Activated T-helper 1 cell treated with anti-CD3 and anti-CD28 coated beads, Interleukin-12 subunit alpha, Interleukin-12 subunit beta, Interleukin-2, Interleukin-4 antibody, amounts not matched to agents 30 ng/mL and 10 ng/mL and 1 ng/mL, durations not matched to agents 14 hours and 24 hours and 36 hours (primary cell): ENCODE data around the gene SLC25A53. TPM values are rescaled to one million over a fixed set of nuclear protein-coding genes. Genes with fewer than 3 reads are reported as not detected.
A peak's percentile ranks its signal among the peaks of the same experiment; 100 is the strongest.

ENCODE experiments used
- DNase-seq: peaks from one replicate; pipeline ENCODE4 v3.0.0; 2021; ENCODE audit warnings: low spot score
- H3K27ac Mint-ChIP-seq: one replicate; pipeline ENCODE4 v1.8.0; 2021; ENCODE audit warnings: mild to moderate bottlenecking, mixed read lengths
- H3K27me3 Mint-ChIP-seq: one replicate; pipeline ENCODE4 v1.8.0; 2022; ENCODE audit warnings: mild to moderate bottlenecking, moderate library complexity, mixed read lengths; ENCODE audit not compliant: insufficient read depth
- H3K36me3 Mint-ChIP-seq: one replicate; pipeline ENCODE4 v1.8.0; 2021; ENCODE audit warnings: low read depth, mixed read lengths
- H3K4me1 Mint-ChIP-seq: one replicate; pipeline ENCODE4 v1.8.0; 2021; ENCODE audit warnings: low read depth, mixed read lengths
- H3K4me3 Mint-ChIP-seq: one replicate; pipeline ENCODE4 v1.8.0; 2021; ENCODE audit warnings: mild to moderate bottlenecking, moderate library complexity, mixed read lengths
- H3K9me3 Mint-ChIP-seq: one replicate; pipeline ENCODE4 v1.8.0; 2021; ENCODE audit warnings: mixed read lengths
- intact Hi-C: fragments of 100-400 bp; cut with micrococcal nuclease; formaldehyde crosslinking; loops from one replicate; pipeline ENCODE4 v1.15.1; 2024
- total RNA-seq: library from RNA; stranded (reverse); gene quantifications from 2 replicates; pipeline ENCODE4 v1.2.3, GENCODE V29; 2022

Gene SLC25A53
- 4.3 and 4.4 TPM in 2 replicates for total RNA-seq

- Mint-ChIP-seq H3K27ac (peak within 1 kb of the TSS; percentile 100), H3K9me3 (no peaks in the 10 kb centered on the region), H3K4me3 (peak within 1 kb of the TSS; percentile 98)
Measured at GRCh38 chrX:104156630-104157529, at the start of gene SLC25A53. Gene SLC25A53, minus strand, starts transcription at chrX:104157009. Its CDS starts 51,752 bp downstream, at chrX:104105257.

GRCh38 chrX:104205548-104205947, 48.7 kb upstream of the SLC25A53 start:
- DNase-seq, result no peak
- Mint-ChIP-seq H3K9me3 (no peaks in the 10 kb centered on the region), H3K4me3 (no peak overlapping the region), H3K4me1 (no peaks in the 10 kb centered on the region), H3K27me3 (no peaks in the 10 kb centered on the region), H3K36me3 (no peaks in the 10 kb centered on the region), H3K27ac (no peak overlapping the region)
- intact Hi-C loops, result no loop called here

More at GRCh38 chrX:104156630-104157529, at the start of gene SLC25A53:
- peak; percentile 70 for DNase-seq
- intact Hi-C loops, result loop anchor here (1.0 kb wide), 1 partner anchor 9 kb away; the partner anchor contains the start of gene FAM199X
- Mint-ChIP-seq H3K27me3 (no peaks in the 10 kb centered on the region), H3K36me3 (no peaks in the 10 kb centered on the region), H3K4me1 (peaks cover 21% of the 10 kb centered on the region)

GRCh38 chrX:104195489-104196084, 38.8 kb upstream of the SLC25A53 start:
- no peaks in the 10 kb centered on the region for H3K27me3 Mint-ChIP-seq
- H3K36me3 Mint-ChIP-seq, result peaks cover 2% of the 10 kb centered on the region
- intact Hi-C loops, result loop anchor here (1.0 to 2.0 kb wide), 2 partner anchors 76 to 147 kb away; no protein-coding TSS in a partner anchor
- no peak overlapping the region for H3K27ac Mint-ChIP-seq
- H3K4me3 Mint-ChIP-seq, result no peak overlapping the region
- DNase-seq, result no peak
- no peaks in the 10 kb centered on the region for H3K9me3 Mint-ChIP-seq
- H3K4me1 Mint-ChIP-seq, result no peaks in the 10 kb centered on the region

GRCh38 chrX:104195013-104195412, 38.2 kb upstream of the SLC25A53 start:
- H3K4me1 Mint-ChIP-seq, result no peaks in the 10 kb centered on the region
- no peak overlapping the region for H3K27ac Mint-ChIP-seq
- no peak overlapping the region for H3K4me3 Mint-ChIP-seq

GRCh38 chrX:104193485-104193884, 36.7 kb upstream of the SLC25A53 start:
- Mint-ChIP-seq H3K36me3 (peaks cover 11% of the 10 kb centered on the region), H3K9me3 (no peaks in the 10 kb centered on the region), H3K27ac (no peak overlapping the region)

More at GRCh38 chrX:104195013-104195412, 38.2 kb upstream of the SLC25A53 start:
- DNase-seq, result no peak
- intact Hi-C loops, result loop anchor here (1.0 to 2.0 kb wide), 2 partner anchors 76 to 148 kb away; no protein-coding TSS in a partner anchor
- no peaks in the 10 kb centered on the region for H3K27me3 Mint-ChIP-seq
- H3K36me3 Mint-ChIP-seq, result peaks cover 3% of the 10 kb centered on the region
- H3K9me3 Mint-ChIP-seq, result no peaks in the 10 kb centered on the region

GRCh38 chrX:104189837-104190236, 33.0 kb upstream of the SLC25A53 start:
- no peak for DNase-seq
- Mint-ChIP-seq H3K4me3 (no peak overlapping the region), H3K36me3 (peaks cover 15% of the 10 kb centered on the region), H3K27ac (no peak overlapping the region), H3K27me3 (no peaks in the 10 kb centered on the region), H3K4me1 (no peaks in the 10 kb centered on the region), H3K9me3 (no peaks in the 10 kb centered on the region)
- intact Hi-C loops, result no loop called here

More at GRCh38 chrX:104193485-104193884, 36.7 kb upstream of the SLC25A53 start:
- no peaks in the 10 kb centered on the region for H3K4me1 Mint-ChIP-seq
- H3K4me3 Mint-ChIP-seq, result no peak overlapping the region
- DNase-seq, result no peak
- H3K27me3 Mint-ChIP-seq, result no peaks in the 10 kb centered on the region
- intact Hi-C loops, result no loop called here

GRCh38 chrX:104187931-104188330, 31.1 kb upstream of the SLC25A53 start:
- Mint-ChIP-seq H3K27ac (no peak overlapping the region), H3K9me3 (no peaks in the 10 kb centered on the region), H3K27me3 (no peaks in the 10 kb centered on the region), H3K4me1 (no peaks in the 10 kb centered on the region), H3K36me3 (peaks cover 21% of the 10 kb centered on the region), H3K4me3 (no peak overlapping the region)
- intact Hi-C loops, result no loop called here
- DNase-seq, result no peak

GRCh38 chrX:104183685-104184084, 26.9 kb upstream of the SLC25A53 start:
- Mint-ChIP-seq H3K27me3 (no peaks in the 10 kb centered on the region), H3K36me3 (peaks cover 16% of the 10 kb centered on the region), H3K9me3 (no peaks in the 10 kb centered on the region), H3K4me3 (no peak overlapping the region), H3K4me1 (no peaks in the 10 kb centered on the region), H3K27ac (no peak overlapping the region)
- no peak for DNase-seq
- intact Hi-C loops, result no loop called here

- Mint-ChIP-seq H3K36me3 (peaks cover 2% of the 10 kb centered on the region), H3K27ac (no peak overlapping the region), H3K27me3 (no peaks in the 10 kb centered on the region), H3K4me3 (no peak overlapping the region), H3K4me1 (peaks cover 14% of the 10 kb centered on the region), H3K9me3 (no peaks in the 10 kb centered on the region)
- DNase-seq, result no peak
- intact Hi-C loops, result no loop called here
Measured at GRCh38 chrX:104173841-104174240, 17.0 kb upstream of the SLC25A53 start.

- H3K27ac Mint-ChIP-seq, result no peak overlapping the region
- no peak for DNase-seq
- peaks cover 24% of the 10 kb centered on the region for H3K4me1 Mint-ChIP-seq
- intact Hi-C loops, result no loop called here
- H3K36me3 Mint-ChIP-seq, result peaks cover 6% of the 10 kb centered on the region
- H3K9me3 Mint-ChIP-seq, result no peaks in the 10 kb centered on the region
- no peaks in the 10 kb centered on the region for H3K27me3 Mint-ChIP-seq
- H3K4me3 Mint-ChIP-seq, result no peak overlapping the region
Measured at GRCh38 chrX:104172788-104173187, 16.0 kb upstream of the SLC25A53 start.

GRCh38 chrX:104172121-104172520, 15.3 kb upstream of the SLC25A53 start:
- no peak overlapping the region for H3K27ac Mint-ChIP-seq
- peaks cover 29% of the 10 kb centered on the region for H3K4me1 Mint-ChIP-seq
- no peaks in the 10 kb centered on the region for H3K27me3 Mint-ChIP-seq
- no peaks in the 10 kb centered on the region for H3K9me3 Mint-ChIP-seq
- intact Hi-C loops, result no loop called here
- peaks cover 6% of the 10 kb centered on the region for H3K36me3 Mint-ChIP-seq
- no peak overlapping the region for H3K4me3 Mint-ChIP-seq
- no peak for DNase-seq

- peaks cover 6% of the 10 kb centered on the region for H3K36me3 Mint-ChIP-seq
- intact Hi-C loops, result loop anchor here (5.0 kb wide), 1 partner anchor 486 kb away; no protein-coding TSS in a partner anchor
- no peak for DNase-seq
- H3K27ac Mint-ChIP-seq, result peak overlapping the region; percentile 34
- H3K4me1 Mint-ChIP-seq, result peaks cover 37% of the 10 kb centered on the region
- H3K4me3 Mint-ChIP-seq, result peak overlapping the region; percentile 85
- H3K27me3 Mint-ChIP-seq, result no peaks in the 10 kb centered on the region
- no peaks in the 10 kb centered on the region for H3K9me3 Mint-ChIP-seq
Measured at GRCh38 chrX:104168127-104168526, 11.3 kb upstream of the SLC25A53 start.
